Testis (tissue), 2 donors: ENCODE data around the gene AGFG2.

Experiments used
- POLR2A ChIP-seq: fragments of 450-650 bp; IDR thresholded peaks from one replicate; pipeline ENCODE4 v1.6.1; 2017; ENCODE audit warnings: antibody characterized with exemption, mild to moderate bottlenecking, moderate library complexity
- TF ChIP-seq, protein P1 (sequence below), 3 experiments: fragments of 450-650 bp in 2 of 3; fragments of 200-600 bp in 1 of 3; sonication (generic) in 1 of 3; IDR thresholded peaks; one replicate each; pipeline ENCODE4 v1.5.1; 2016 to 2019; ENCODE audit warnings: antibody characterized with exemption in 3 of 3, mild to moderate bottlenecking in 2 of 3, moderate library complexity in 1 of 3

DNA sequence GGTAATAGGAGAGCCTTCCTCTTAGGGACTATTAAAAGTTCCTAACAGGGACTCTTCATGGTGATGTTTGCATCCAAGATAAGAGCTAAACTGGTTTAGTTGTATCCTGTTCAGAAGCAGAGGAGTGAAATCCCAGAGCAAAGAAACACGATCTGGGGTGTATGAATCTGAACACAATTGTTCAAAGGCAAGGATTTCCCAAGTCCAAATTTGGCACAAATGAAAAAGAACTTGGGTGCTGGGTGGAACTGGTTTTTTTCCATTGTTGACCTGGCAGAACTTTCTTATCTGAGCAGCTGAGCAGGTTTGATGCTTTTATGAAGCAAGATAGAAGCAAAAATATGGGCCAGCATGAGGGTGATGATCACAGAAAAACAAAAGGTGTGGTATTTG, 6.0 kb downstream of the AGFG2 start:
- TF ChIP-seq, protein P1, sequence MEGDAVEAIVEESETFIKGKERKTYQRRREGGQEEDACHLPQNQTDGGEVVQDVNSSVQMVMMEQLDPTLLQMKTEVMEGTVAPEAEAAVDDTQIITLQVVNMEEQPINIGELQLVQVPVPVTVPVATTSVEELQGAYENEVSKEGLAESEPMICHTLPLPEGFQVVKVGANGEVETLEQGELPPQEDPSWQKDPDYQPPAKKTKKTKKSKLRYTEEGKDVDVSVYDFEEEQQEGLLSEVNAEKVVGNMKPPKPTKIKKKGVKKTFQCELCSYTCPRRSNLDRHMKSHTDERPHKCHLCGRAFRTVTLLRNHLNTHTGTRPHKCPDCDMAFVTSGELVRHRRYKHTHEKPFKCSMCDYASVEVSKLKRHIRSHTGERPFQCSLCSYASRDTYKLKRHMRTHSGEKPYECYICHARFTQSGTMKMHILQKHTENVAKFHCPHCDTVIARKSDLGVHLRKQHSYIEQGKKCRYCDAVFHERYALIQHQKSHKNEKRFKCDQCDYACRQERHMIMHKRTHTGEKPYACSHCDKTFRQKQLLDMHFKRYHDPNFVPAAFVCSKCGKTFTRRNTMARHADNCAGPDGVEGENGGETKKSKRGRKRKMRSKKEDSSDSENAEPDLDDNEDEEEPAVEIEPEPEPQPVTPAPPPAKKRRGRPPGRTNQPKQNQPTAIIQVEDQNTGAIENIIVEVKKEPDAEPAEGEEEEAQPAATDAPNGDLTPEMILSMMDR (IDR thresholded peaks at IDR 0.05): no peak
- TF ChIP-seq POLR2A: no peak
